K562 (cell line): ENCODE data around the gene OR56B1. TPM values are rescaled to one million over a fixed set of nuclear protein-coding genes. Genes with fewer than 3 reads are reported as not detected.

Experiments
- KLF13 ChIP-seq: fragments of 450-650 bp; IDR thresholded peaks from 2 replicates; pipeline ENCODE4 v1.6.1; 2016; ENCODE audit warnings: missing genetic modification characterization, low read depth, mild to moderate bottlenecking, missing compliant biosample characterization, moderate library complexity, borderline replicate concordance
- MECOM ChIP-seq: fragments of 250-450 bp; sonication (Bioruptor Pico); IDR thresholded peaks from 2 replicates; pipeline ENCODE4 v1.8.0; 2022; ENCODE audit warnings: inconsistent platforms
- ZMIZ1 ChIP-seq, 2 experiments: fragments of 150-350 bp in 1 of 2; IDR thresholded peaks; 2 replicates each; pipeline ENCODE4 v1.6.1; 2012 to 2016; ENCODE audit warnings: low read depth in 2 of 2, low read length in 2 of 2, mild to moderate bottlenecking in 1 of 2, moderate library complexity in 1 of 2
- ZNF124 ChIP-seq: sonication (generic); formaldehyde crosslinking; IDR thresholded peaks from 2 replicates; pipeline ENCODE4 v1.8.1; 2022; ENCODE audit warnings: missing genetic modification reagents
- ZNF184 ChIP-seq: sonication (generic); formaldehyde crosslinking; IDR thresholded peaks from 2 replicates; pipeline ENCODE4 v1.5.0; 2020; ENCODE audit warnings: missing genetic modification reagents
- ZNF398 ChIP-seq: fragments of 250-450 bp; sonication (Bioruptor Pico); IDR thresholded peaks from 2 replicates; pipeline ENCODE4 v1.8.0; 2021; ENCODE audit warnings: moderate library complexity, mild to moderate bottlenecking, inconsistent platforms
- ZNF431 ChIP-seq: sonication (generic); formaldehyde crosslinking; IDR thresholded peaks from 2 replicates; pipeline ENCODE4 v1.8.0; 2022; ENCODE audit warnings: mild to moderate bottlenecking, missing genetic modification reagents
- polyA plus RNA-seq, 8 experiments: library from polyadenylated mRNA; depleted of rRNA in 4 of 8; stranded (reverse) in 5 of 8; unstranded in 3 of 8; fragments of >200 nt; fragmentation: Nextera tagmentation in 2 of 8; fragmentation: Illumina TruSeq in 1 of 8; extraction: Ambion mirVana in 2 of 8; extraction: Trizol in 1 of 8; gene quantifications; 2 replicates each; pipeline versions ENCODE4 v1.2.1 to v1.2.3, GENCODE V29; 2011 to 2014; ENCODE audit warnings: inconsistent platforms in 1 of 8, missing spikeins in 1 of 8
- total RNA-seq, 7 experiments: library from RNA; depleted of rRNA in 6 of 7; stranded (reverse); fragments of >200 nt in 6 of 7; fragmentation: Illumina TruSeq in 2 of 7; extraction: Trizol in 2 of 7; gene quantifications; 2 replicates each; pipeline versions ENCODE4 v1.2.1 to v1.2.3, GENCODE V29; 2011 to 2021; ENCODE audit warnings: low replicate concordance in 1 of 7

The OR56B1 gene
- total and polyA plus RNA-seq, 9 of the 15 experiments (the other 6 are each of a cell fraction or from before 2014, with no cell fraction given): not detected

- TF ChIP-seq ZNF398 (CRISPR knock-in tag): no peak
- TF ChIP-seq ZMIZ1 (IDR thresholded peaks at IDR 0.05; ENCODE audit: low read depth in 2 of 2, low read length in 2 of 2): no peak
- no peak for TF ChIP-seq KLF13 (tag)
- TF ChIP-seq ZNF184 (CRISPR knock-in tag): no peak
- TF ChIP-seq MECOM: no peak
- no peak for TF ChIP-seq ZNF431
- TF ChIP-seq ZNF124 (CRISPR knock-in tag): no peak
Measured at GRCh38 chr11:5738431-5738830, 2.2 kb downstream of the OR56B1 start (continued).
